ENCODE data around the gene OPCML.

DNA sequence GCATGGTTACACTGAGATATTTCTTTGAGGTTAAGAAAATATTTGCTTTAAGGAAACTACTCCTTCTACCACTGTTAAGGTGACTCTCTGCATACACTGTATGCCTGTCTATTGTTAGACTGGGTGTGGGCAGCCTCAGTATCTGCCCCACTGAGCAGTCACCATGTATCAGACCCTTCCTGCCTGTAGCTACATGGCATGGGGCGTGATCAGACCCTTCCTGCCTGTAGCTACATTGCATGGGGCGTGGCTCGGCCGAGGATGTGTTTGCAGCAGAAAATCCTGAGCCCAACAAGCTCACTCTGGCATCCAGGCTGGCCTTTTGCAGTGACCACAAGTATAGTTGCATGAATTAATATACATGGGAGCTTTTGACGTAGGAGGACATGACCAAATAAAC lies 669.4 kb downstream of the OPCML start:
- TF ChIP-seq, protein P1, sequence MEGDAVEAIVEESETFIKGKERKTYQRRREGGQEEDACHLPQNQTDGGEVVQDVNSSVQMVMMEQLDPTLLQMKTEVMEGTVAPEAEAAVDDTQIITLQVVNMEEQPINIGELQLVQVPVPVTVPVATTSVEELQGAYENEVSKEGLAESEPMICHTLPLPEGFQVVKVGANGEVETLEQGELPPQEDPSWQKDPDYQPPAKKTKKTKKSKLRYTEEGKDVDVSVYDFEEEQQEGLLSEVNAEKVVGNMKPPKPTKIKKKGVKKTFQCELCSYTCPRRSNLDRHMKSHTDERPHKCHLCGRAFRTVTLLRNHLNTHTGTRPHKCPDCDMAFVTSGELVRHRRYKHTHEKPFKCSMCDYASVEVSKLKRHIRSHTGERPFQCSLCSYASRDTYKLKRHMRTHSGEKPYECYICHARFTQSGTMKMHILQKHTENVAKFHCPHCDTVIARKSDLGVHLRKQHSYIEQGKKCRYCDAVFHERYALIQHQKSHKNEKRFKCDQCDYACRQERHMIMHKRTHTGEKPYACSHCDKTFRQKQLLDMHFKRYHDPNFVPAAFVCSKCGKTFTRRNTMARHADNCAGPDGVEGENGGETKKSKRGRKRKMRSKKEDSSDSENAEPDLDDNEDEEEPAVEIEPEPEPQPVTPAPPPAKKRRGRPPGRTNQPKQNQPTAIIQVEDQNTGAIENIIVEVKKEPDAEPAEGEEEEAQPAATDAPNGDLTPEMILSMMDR (optimal IDR thresholded peaks at IDR 0.05 in 1 of 3, IDR thresholded peaks at IDR 0.05 in 1 of 3, conservative IDR thresholded peaks at IDR 0.05 in 1 of 3; ENCODE audit: extremely low read depth in 1 of 3, insufficient read depth in 2 of 3, low read length in 3 of 3): no peak
- TF ChIP-seq EZH2 (IDR thresholded peaks at IDR 0.05; ENCODE audit: low read length): no peak

Measured in keratinocyte (primary cell).